T-helper 17 cell (primary cell): ENCODE data around the gene WWP2. TPM values are rescaled to one million over a fixed set of nuclear protein-coding genes. Genes with fewer than 3 reads are reported as not detected.
A peak's percentile ranks its signal among the peaks of the same experiment; 100 is the strongest.

ENCODE experiments used
- ATAC-seq: fragments of 150-1000 bp; cut with Tn5 transposase; 2 replicates; pipeline ENCODE4 v1.10.0; 2021; ENCODE audit warnings: mild to moderate bottlenecking, moderate library complexity
- DNase-seq, 3 donors: peaks; one replicate each; pipeline versions ENCODE4 v3.0.0 to v3.0.0-alpha.2; 2020 to 2021
- H3K9me3 ChIP-seq: one replicate; pipeline ENCODE4 v1.7.0; 2013; ENCODE audit warnings: low read length, mild to moderate bottlenecking; ENCODE audit not compliant: control insufficient read depth, poor library complexity, severe bottlenecking
- H3K27ac Mint-ChIP-seq: one replicate; pipeline ENCODE4 v1.8.0; 2022; ENCODE audit warnings: mild to moderate bottlenecking, moderate library complexity, mixed read lengths
- H3K27me3 Mint-ChIP-seq: one replicate; pipeline ENCODE4 v1.8.0; 2022; ENCODE audit warnings: mixed read lengths
- H3K36me3 Mint-ChIP-seq: one replicate; pipeline ENCODE4 v1.8.0; 2022; ENCODE audit warnings: low read depth, mixed read lengths
- H3K4me1 Mint-ChIP-seq: one replicate; pipeline ENCODE4 v1.8.0; 2022; ENCODE audit warnings: mild to moderate bottlenecking, mixed read lengths
- H3K4me3 Mint-ChIP-seq: one replicate; pipeline ENCODE4 v1.8.0; 2022; ENCODE audit warnings: mild to moderate bottlenecking, moderate library complexity, mixed read lengths
- total RNA-seq, 4 donors: library from RNA in 2 of 4; stranded (reverse) in 2 of 4; gene quantifications; one replicate each; pipeline ENCODE4 v1.2.3 and lab custom pipeline; 2022 to 2026

Gene WWP2
- total RNA-seq, 2 donors from 2014 or later = 60.6 to 64.9 TPM

GRCh38 chr16:69917311-69917710, 155.2 kb downstream of the WWP2 start:
- H3K4me1 Mint-ChIP-seq = peaks cover 3% of the 10 kb centered on the region
- ATAC-seq = no peak
- H3K27me3 Mint-ChIP-seq = no peaks in the 10 kb centered on the region
- H3K9me3 ChIP-seq = no peaks in the 10 kb centered on the region
- H3K4me3 Mint-ChIP-seq = no peak overlapping the region
- peak overlapping the region; percentile 47 for H3K27ac Mint-ChIP-seq
- H3K36me3 Mint-ChIP-seq = peaks cover 12% of the 10 kb centered on the region
- DNase-seq = no peak

DNA sequence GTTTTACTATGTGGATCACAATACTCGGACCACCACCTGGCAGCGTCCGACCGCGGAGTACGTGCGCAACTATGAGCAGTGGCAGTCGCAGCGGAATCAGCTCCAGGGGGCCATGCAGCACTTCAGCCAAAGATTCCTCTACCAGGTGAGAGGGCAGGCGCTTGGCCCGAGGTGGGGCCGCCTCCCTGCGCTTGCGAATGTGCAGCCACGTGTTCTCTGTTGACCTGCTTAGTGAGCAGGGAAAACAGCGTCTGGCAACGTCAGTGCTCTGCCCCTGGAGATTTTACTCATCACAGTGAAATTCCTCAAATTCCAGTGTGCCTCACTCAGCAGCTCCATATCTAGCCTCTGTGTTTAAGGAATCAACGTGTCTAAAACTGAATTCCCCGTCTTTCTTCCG, 155.6 kb downstream of the WWP2 start:
- DNase-seq = no peak
- no peaks in the 10 kb centered on the region for H3K9me3 ChIP-seq

GRCh38 chr16:69918241-69918640, 156.1 kb downstream of the WWP2 start:
- peaks cover 10% of the 10 kb centered on the region for H3K36me3 Mint-ChIP-seq
- no peaks in the 10 kb centered on the region for H3K27me3 Mint-ChIP-seq
- no peaks in the 10 kb centered on the region for H3K9me3 ChIP-seq
- ATAC-seq (no peak), DNase-seq (no peak)
- peaks cover 3% of the 10 kb centered on the region for H3K4me1 Mint-ChIP-seq
- H3K27ac Mint-ChIP-seq = peak overlapping the region; percentile 32
- no peak overlapping the region for H3K4me3 Mint-ChIP-seq

More for the DNA sequence above, 155.6 kb downstream of the WWP2 start:
- ATAC-seq = no peak
- H3K4me1 Mint-ChIP-seq = peaks cover 3% of the 10 kb centered on the region
- H3K27me3 Mint-ChIP-seq = no peaks in the 10 kb centered on the region
- H3K27ac Mint-ChIP-seq = peak overlapping the region; percentile 32
- H3K36me3 Mint-ChIP-seq = peaks cover 10% of the 10 kb centered on the region
- no peak overlapping the region for H3K4me3 Mint-ChIP-seq

GRCh38 chr16:69921127-69921526, 159.0 kb downstream of the WWP2 start:
- ATAC-seq (no peak), DNase-seq (no peak)
- Mint-ChIP-seq H3K27ac (no peak overlapping the region), H3K4me3 (no peak overlapping the region), H3K36me3 (peaks cover 14% of the 10 kb centered on the region), H3K27me3 (no peaks in the 10 kb centered on the region), H3K4me1 (peaks cover 5% of the 10 kb centered on the region)
- H3K9me3 ChIP-seq = no peaks in the 10 kb centered on the region

DNA sequence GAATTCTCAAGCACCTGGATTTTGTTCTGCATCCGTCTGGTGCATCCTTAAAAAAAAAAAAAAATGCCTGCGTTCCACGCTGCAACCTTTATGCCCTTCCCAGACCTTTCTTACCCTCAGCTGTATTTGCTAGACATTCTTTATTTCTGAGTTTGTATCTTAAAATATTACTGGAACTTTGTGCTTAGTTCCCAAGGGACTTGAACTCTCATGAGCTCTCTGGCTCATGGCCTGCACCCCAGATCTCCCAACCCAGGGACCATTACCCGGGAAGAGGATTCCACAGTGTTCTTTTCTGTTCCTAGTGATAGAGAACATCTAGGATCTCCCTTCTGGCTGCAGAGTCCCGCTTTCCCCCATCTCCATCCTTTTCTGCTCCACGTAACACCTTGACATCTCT, 160.1 kb downstream of the WWP2 start:
- no peaks in the 10 kb centered on the region for H3K9me3 ChIP-seq
- H3K27ac Mint-ChIP-seq = no peak overlapping the region

GRCh38 chr16:69924041-69924775, 162.1 kb downstream of the WWP2 start:
- Mint-ChIP-seq H3K27ac (no peak overlapping the region), H3K4me1 (peaks cover 5% of the 10 kb centered on the region), H3K27me3 (no peaks in the 10 kb centered on the region), H3K4me3 (no peak overlapping the region), H3K36me3 (peaks cover 13% of the 10 kb centered on the region)
- H3K9me3 ChIP-seq = no peaks in the 10 kb centered on the region
- ATAC-seq (no peak), DNase-seq (no peak)

More for the DNA sequence above, 160.1 kb downstream of the WWP2 start:
- H3K4me1 Mint-ChIP-seq = peaks cover 5% of the 10 kb centered on the region
- H3K27me3 Mint-ChIP-seq = no peaks in the 10 kb centered on the region
- H3K36me3 Mint-ChIP-seq = peaks cover 15% of the 10 kb centered on the region
- ATAC-seq (no peak), DNase-seq (no peak)
- H3K4me3 Mint-ChIP-seq = no peak overlapping the region

DNA sequence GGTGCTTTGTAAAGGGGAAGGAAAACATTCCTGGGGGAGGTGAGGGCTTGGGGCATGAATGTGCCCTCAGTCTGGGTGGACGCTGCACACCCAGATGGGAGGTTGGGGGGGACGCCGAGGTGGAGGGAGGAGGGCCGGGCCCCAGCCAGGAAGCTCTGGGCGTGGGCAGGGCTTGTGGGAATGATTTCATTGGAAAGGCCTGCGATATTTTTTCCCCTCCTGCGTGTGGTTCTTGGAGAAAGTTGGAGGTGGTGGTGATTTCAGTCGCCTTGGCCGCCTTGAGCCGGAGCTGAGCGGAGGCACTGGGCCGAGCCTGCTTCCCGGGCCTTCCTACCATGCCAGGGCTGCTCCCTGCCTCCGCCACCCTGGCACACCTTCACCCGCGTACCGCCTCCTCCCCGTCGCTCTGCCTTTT, 162.7 kb downstream of the WWP2 start:
- peaks cover 5% of the 10 kb centered on the region for H3K4me1 Mint-ChIP-seq
- H3K9me3 ChIP-seq = no peaks in the 10 kb centered on the region
- H3K4me3 Mint-ChIP-seq = no peak overlapping the region
- H3K36me3 Mint-ChIP-seq = peaks cover 13% of the 10 kb centered on the region
- H3K27ac Mint-ChIP-seq = no peak overlapping the region
- DNase-seq (no peak), ATAC-seq (no peak)
- no peaks in the 10 kb centered on the region for H3K27me3 Mint-ChIP-seq

GRCh38 chr16:69925311-69925710, 163.2 kb downstream of the WWP2 start:
- Mint-ChIP-seq H3K4me3 (no peak overlapping the region), H3K27ac (no peak overlapping the region), H3K27me3 (no peaks in the 10 kb centered on the region), H3K4me1 (peaks cover 5% of the 10 kb centered on the region), H3K36me3 (peaks cover 13% of the 10 kb centered on the region)
- H3K9me3 ChIP-seq = no peaks in the 10 kb centered on the region
- DNase-seq (no peak), ATAC-seq (no peak)

DNA sequence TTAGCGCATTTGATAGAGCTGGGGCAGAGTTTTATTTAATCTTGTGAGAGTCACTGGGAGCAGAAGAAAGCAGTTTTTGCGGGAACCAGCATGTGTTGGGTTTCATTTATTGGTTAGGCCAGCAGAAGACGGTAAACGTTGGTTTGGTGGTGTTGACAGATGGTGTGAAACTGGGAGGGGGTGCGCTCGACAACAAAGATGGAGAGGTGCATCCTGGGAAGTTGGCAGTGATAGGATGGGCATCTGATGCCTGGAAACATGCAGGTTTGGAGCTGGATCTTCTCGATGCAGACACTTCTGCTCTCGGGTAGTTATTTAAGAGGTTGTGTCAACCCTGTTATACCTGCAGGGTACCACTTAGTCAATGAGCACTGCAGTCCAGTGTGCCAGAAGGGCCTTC, 164.1 kb downstream of the WWP2 start:
- H3K9me3 ChIP-seq = no peaks in the 10 kb centered on the region
- H3K4me3 Mint-ChIP-seq = no peak overlapping the region
- peaks cover 10% of the 10 kb centered on the region for H3K36me3 Mint-ChIP-seq
- no peak overlapping the region for H3K27ac Mint-ChIP-seq
- peaks cover 5% of the 10 kb centered on the region for H3K4me1 Mint-ChIP-seq
- DNase-seq = no peak
- ATAC-seq = no peak
- no peaks in the 10 kb centered on the region for H3K27me3 Mint-ChIP-seq

DNA sequence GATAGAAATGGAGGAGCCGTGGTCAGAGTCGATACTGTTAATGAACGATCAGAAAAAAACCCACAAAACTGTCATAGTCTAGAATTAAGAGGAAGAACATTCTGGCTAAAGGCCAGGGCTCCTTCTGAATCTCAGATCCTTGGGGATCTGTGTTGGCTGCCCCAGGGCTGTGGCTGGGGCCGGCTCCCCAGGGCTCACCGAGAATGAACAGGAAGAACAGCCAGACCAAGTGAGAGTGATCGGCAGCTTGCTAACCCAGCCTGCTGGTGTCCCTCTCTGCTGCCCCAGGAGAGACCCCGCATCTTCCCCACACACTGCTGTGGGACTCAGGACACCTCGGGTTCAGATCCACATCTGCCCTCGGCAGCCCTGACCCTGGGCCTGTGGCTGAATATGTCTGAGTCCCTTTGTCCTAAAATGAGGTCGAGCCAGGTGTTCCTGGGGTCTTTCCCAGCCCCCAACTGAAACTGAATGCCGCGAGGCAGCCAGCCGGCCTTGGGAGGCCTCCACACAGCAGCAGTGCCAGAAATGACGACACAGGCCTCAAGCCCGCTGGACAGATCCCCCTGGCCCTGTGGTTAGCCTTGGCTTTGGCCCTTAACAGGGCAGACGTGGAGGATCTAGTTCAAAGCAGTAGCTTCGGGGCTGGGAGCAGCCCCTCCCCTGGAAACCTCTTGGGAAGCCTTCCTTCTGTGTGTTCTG, 165.1 kb downstream of the WWP2 start:
- Mint-ChIP-seq H3K4me3 (no peak overlapping the region), H3K36me3 (peaks cover 7% of the 10 kb centered on the region), H3K27me3 (no peaks in the 10 kb centered on the region), H3K4me1 (peaks cover 2% of the 10 kb centered on the region), H3K27ac (no peak overlapping the region)
- DNase-seq (no peak), ATAC-seq (no peak)
- no peaks in the 10 kb centered on the region for H3K9me3 ChIP-seq

GRCh38 chr16:69928856-69929400, 166.8 kb downstream of the WWP2 start:
- Mint-ChIP-seq H3K4me1 (peaks cover 2% of the 10 kb centered on the region), H3K27ac (no peak overlapping the region), H3K27me3 (no peaks in the 10 kb centered on the region), H3K4me3 (no peak overlapping the region), H3K36me3 (peaks cover 7% of the 10 kb centered on the region)
- H3K9me3 ChIP-seq = no peaks in the 10 kb centered on the region
- DNase-seq (no peak), ATAC-seq (no peak)

- H3K27me3 Mint-ChIP-seq = no peaks in the 10 kb centered on the region
- H3K27ac Mint-ChIP-seq = no peak overlapping the region
- peaks cover 7% of the 10 kb centered on the region for H3K36me3 Mint-ChIP-seq
- H3K9me3 ChIP-seq = no peaks in the 10 kb centered on the region
- peaks cover 2% of the 10 kb centered on the region for H3K4me1 Mint-ChIP-seq
- DNase-seq (no peak), ATAC-seq (no peak)
- no peak overlapping the region for H3K4me3 Mint-ChIP-seq
Measured at GRCh38 chr16:69929480-69929879, 167.3 kb downstream of the WWP2 start.

GRCh38 chr16:69930117-69930776, 168.1 kb downstream of the WWP2 start:
- Mint-ChIP-seq H3K36me3 (peaks cover 7% of the 10 kb centered on the region), H3K4me1 (peaks cover 2% of the 10 kb centered on the region), H3K27me3 (no peaks in the 10 kb centered on the region), H3K4me3 (no peak overlapping the region), H3K27ac (no peak overlapping the region)
- ATAC-seq (peak; percentile 69), DNase-seq (peak in 1 of 3 donors; percentile 22)
- H3K9me3 ChIP-seq = no peaks in the 10 kb centered on the region
